ENCODE data around the gene DNAJB5. TPM values are rescaled to one million over a fixed set of nuclear protein-coding genes. Genes with fewer than 3 reads are reported as not detected.

The DNAJB5 gene
- total RNA-seq, 1 experiment from 2014 or later = 2.7 TPM

DNA sequence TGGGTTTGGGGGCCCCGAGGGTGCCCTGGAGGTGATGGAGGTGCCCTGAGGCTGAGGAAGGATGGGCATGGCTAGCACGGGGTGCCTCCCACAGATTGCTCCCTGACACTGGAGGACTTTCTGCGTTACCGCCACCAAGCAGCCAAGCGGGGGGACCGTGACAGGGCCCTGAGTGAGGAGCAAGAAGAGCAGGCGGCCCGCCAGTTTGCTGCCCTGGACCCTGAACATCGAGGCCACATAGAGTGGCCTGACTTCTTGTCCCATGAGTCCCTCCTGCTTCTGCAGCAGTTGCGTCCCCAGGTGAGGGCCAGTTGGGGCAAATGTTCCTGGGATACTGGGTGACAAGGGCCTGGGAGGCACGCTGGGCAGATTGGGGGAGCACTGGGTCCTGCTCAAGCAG lies 13.1 kb upstream of the DNAJB5 start:
- Histone ChIP-seq H3K4me1 (ENCODE audit: low read length) (no peaks in the 10 kb centered on the region), H3K27me3 (ENCODE audit: low read length) (no peaks in the 10 kb centered on the region), H4K20me1 (ENCODE audit: insufficient read depth, low read depth, low read length) (no peaks in the 10 kb centered on the region), H2AFZ (ENCODE audit: low read length) (no peak overlapping the region), H3K36me3 (ENCODE audit: insufficient read depth, low read length) (no peaks in the 10 kb centered on the region), H3K79me2 (ENCODE audit: low read length) (no peaks in the 10 kb centered on the region), H3K4me2 (ENCODE audit: low read depth, low read length, poor library complexity, severe bottlenecking) (no peak overlapping the region), H3K9me3 (ENCODE audit: low read length) (no peaks in the 10 kb centered on the region), H3K27ac (ENCODE audit: low read length) (no peak overlapping the region), H3K9me2 (replicated peaks; ENCODE audit: insufficient read depth, low read length) (no peaks in the 10 kb centered on the region), H3K4me3 (ENCODE audit: low read length) (no peak overlapping the region), H3K9ac (ENCODE audit: low read length) (no peak overlapping the region)
- no peak for DNase-seq

DNA sequence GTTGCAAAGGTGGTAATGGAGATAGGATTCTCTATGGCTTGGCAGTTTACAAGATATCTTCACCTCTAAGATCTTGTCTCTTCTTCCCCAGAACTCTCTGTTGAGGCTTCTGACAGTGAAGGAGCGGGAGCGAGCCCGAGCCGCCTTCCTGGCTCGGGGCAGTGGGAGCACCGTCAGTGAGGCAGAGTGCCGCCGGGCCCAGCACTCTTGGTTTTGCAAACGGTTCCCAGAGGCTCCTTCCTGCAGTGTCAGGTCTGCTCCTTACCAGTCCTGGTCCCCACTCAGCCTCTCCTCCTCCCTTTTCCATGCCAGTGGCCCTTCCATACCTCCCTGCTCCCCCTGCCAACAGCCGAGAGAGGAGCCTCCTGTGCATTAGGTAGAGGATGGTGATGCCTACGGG lies 12.6 kb upstream of the DNAJB5 start:
- Histone ChIP-seq H3K36me3 (ENCODE audit: insufficient read depth, low read length) (no peaks in the 10 kb centered on the region), H2AFZ (ENCODE audit: low read length) (no peak overlapping the region), H3K27ac (ENCODE audit: low read length) (no peak overlapping the region), H3K9me3 (ENCODE audit: low read length) (no peaks in the 10 kb centered on the region), H3K9me2 (replicated peaks; ENCODE audit: insufficient read depth, low read length) (no peaks in the 10 kb centered on the region), H3K4me2 (ENCODE audit: low read depth, low read length, poor library complexity, severe bottlenecking) (no peak overlapping the region), H4K20me1 (ENCODE audit: insufficient read depth, low read depth, low read length) (no peaks in the 10 kb centered on the region), H3K27me3 (ENCODE audit: low read length) (no peaks in the 10 kb centered on the region), H3K9ac (ENCODE audit: low read length) (no peak overlapping the region), H3K4me3 (ENCODE audit: low read length) (no peak overlapping the region), H3K79me2 (ENCODE audit: low read length) (no peaks in the 10 kb centered on the region), H3K4me1 (ENCODE audit: low read length) (no peaks in the 10 kb centered on the region)
- no peak for DNase-seq

DNA sequence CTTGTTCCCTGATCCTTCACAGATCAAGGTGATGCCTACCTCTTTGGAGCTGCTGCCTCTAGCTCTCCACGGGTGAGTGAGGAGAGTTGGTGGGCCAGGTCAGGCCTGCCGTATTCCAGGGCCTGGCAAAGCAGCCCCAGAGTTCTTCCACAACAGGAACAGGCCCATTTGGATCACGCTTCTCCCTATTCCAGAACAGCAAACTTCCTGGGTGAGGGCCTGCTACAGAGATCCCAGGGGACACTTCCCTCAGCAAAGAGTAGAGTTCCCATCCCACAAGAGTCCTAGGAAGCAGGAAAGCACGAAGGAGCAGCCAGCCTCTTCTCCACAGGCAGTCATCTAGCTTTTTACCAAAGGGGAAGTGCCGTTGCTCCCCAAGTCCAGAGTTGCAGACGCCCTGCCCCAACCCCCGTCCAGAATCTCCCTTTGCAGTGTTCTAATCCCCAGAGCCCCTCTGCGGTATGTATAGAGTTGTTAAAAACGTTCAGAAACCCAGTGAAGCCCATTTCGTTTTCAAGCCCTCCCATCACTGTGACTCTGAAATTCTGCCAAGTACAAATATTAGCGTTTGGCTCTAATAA lies 9.3 kb upstream of the DNAJB5 start:
- no peaks in the 10 kb centered on the region for H3K27me3 ChIP-seq (ENCODE audit: low read length)
- H3K36me3 ChIP-seq (ENCODE audit: insufficient read depth, low read length) = no peaks in the 10 kb centered on the region
- no peaks in the 10 kb centered on the region for H3K9me3 ChIP-seq (ENCODE audit: low read length)
- DNase-seq = no peak
- H3K9ac ChIP-seq (ENCODE audit: low read length) = no peak overlapping the region
- no peak overlapping the region for H3K4me3 ChIP-seq (ENCODE audit: low read length)
- no peaks in the 10 kb centered on the region for H3K9me2 ChIP-seq (replicated peaks; ENCODE audit: insufficient read depth, low read length)
- H3K27ac ChIP-seq (ENCODE audit: low read length) = no peak overlapping the region
- H3K79me2 ChIP-seq (ENCODE audit: low read length) = no peaks in the 10 kb centered on the region
- no peaks in the 10 kb centered on the region for H4K20me1 ChIP-seq (ENCODE audit: insufficient read depth, low read depth, low read length)
- H3K4me1 ChIP-seq (ENCODE audit: low read length) = peaks cover 11% of the 10 kb centered on the region
- no peak overlapping the region for H2AFZ ChIP-seq (ENCODE audit: low read length)
- H3K4me2 ChIP-seq (ENCODE audit: low read depth, low read length, poor library complexity, severe bottlenecking) = no peak overlapping the region

DNA sequence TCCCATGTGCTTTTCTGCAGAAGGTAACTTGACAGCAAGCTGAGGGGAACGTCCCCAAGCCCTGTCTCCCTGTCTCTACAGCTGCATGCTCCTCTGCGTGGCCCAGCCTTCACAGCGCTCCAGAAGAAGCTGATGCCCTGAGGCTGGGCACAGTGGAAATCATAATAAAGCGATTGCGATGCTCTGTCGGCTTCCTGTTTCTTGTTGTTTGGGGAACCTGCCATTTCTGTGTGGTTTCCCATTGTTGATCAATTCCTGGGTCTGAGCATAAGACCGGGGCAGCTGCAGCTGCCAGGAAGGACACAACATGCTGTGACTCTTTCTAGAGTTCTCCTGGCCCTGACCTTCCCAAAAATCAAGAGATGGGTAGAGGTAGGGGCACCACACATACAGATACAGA lies 7.2 kb upstream of the DNAJB5 start:
- Histone ChIP-seq H4K20me1 (ENCODE audit: insufficient read depth, low read depth, low read length) (no peaks in the 10 kb centered on the region), H3K4me2 (ENCODE audit: low read depth, low read length, poor library complexity, severe bottlenecking) (no peak overlapping the region), H3K4me1 (ENCODE audit: low read length) (peaks cover 23% of the 10 kb centered on the region), H3K79me2 (ENCODE audit: low read length) (no peaks in the 10 kb centered on the region), H3K9me3 (ENCODE audit: low read length) (no peaks in the 10 kb centered on the region), H3K9ac (ENCODE audit: low read length) (no peak overlapping the region), H3K27ac (ENCODE audit: low read length) (no peak overlapping the region), H2AFZ (ENCODE audit: low read length) (no peak overlapping the region), H3K4me3 (ENCODE audit: low read length) (no peak overlapping the region), H3K9me2 (replicated peaks; ENCODE audit: insufficient read depth, low read length) (no peaks in the 10 kb centered on the region), H3K36me3 (ENCODE audit: insufficient read depth, low read length) (no peaks in the 10 kb centered on the region), H3K27me3 (ENCODE audit: low read length) (no peaks in the 10 kb centered on the region)
- no peak for DNase-seq

GRCh38 chr9:34983209-34983608 lies 6.3 kb upstream of the DNAJB5 start:
- Histone ChIP-seq H3K4me2 (ENCODE audit: low read depth, low read length, poor library complexity, severe bottlenecking) (no peak overlapping the region), H4K20me1 (ENCODE audit: insufficient read depth, low read depth, low read length) (no peaks in the 10 kb centered on the region), H3K4me1 (ENCODE audit: low read length) (peaks cover 27% of the 10 kb centered on the region), H3K9me2 (replicated peaks; ENCODE audit: insufficient read depth, low read length) (no peaks in the 10 kb centered on the region), H3K27me3 (ENCODE audit: low read length) (no peaks in the 10 kb centered on the region), H3K9me3 (ENCODE audit: low read length) (no peaks in the 10 kb centered on the region), H3K79me2 (ENCODE audit: low read length) (no peaks in the 10 kb centered on the region), H3K9ac (ENCODE audit: low read length) (no peak overlapping the region), H2AFZ (ENCODE audit: low read length) (no peak overlapping the region), H3K27ac (ENCODE audit: low read length) (no peak overlapping the region), H3K36me3 (ENCODE audit: insufficient read depth, low read length) (no peaks in the 10 kb centered on the region), H3K4me3 (ENCODE audit: low read length) (no peak overlapping the region)
- peak; percentile 67 for DNase-seq

DNA sequence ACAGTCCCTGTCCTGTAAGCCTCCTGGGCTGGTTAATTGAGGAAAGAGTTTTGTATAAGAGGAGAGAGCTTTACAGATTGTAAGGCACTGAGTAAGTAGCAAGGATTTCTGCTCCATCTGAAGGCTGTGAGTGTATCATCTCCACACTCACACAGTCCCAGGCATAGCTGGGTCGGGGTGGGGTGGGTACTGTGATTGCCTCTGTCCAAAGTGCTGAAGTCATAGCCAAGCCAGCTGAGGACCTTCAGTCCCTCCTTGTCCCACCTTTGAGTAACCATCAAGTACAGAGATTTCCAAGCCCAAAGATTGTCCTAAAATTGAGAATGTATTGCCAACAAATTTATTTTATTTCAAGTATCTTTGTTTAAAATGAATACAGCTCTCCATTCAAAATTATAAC lies 5.5 kb upstream of the DNAJB5 start:
- H2AFZ ChIP-seq (ENCODE audit: low read length) = no peak overlapping the region
- no peaks in the 10 kb centered on the region for H3K9me3 ChIP-seq (ENCODE audit: low read length)
- H3K36me3 ChIP-seq (ENCODE audit: insufficient read depth, low read length) = no peaks in the 10 kb centered on the region
- peaks cover 35% of the 10 kb centered on the region for H3K4me1 ChIP-seq (ENCODE audit: low read length)
- peak; percentile 69 for DNase-seq
- no peak overlapping the region for H3K9ac ChIP-seq (ENCODE audit: low read length)
- no peak overlapping the region for H3K4me2 ChIP-seq (ENCODE audit: low read depth, low read length, poor library complexity, severe bottlenecking)
- no peaks in the 10 kb centered on the region for H3K27me3 ChIP-seq (ENCODE audit: low read length)
- no peaks in the 10 kb centered on the region for H4K20me1 ChIP-seq (ENCODE audit: insufficient read depth, low read depth, low read length)
- H3K4me3 ChIP-seq (ENCODE audit: low read length) = no peak overlapping the region
- H3K27ac ChIP-seq (ENCODE audit: low read length) = no peak overlapping the region
- no peaks in the 10 kb centered on the region for H3K9me2 ChIP-seq (replicated peaks; ENCODE audit: insufficient read depth, low read length)
- no peaks in the 10 kb centered on the region for H3K79me2 ChIP-seq (ENCODE audit: low read length)

DNA sequence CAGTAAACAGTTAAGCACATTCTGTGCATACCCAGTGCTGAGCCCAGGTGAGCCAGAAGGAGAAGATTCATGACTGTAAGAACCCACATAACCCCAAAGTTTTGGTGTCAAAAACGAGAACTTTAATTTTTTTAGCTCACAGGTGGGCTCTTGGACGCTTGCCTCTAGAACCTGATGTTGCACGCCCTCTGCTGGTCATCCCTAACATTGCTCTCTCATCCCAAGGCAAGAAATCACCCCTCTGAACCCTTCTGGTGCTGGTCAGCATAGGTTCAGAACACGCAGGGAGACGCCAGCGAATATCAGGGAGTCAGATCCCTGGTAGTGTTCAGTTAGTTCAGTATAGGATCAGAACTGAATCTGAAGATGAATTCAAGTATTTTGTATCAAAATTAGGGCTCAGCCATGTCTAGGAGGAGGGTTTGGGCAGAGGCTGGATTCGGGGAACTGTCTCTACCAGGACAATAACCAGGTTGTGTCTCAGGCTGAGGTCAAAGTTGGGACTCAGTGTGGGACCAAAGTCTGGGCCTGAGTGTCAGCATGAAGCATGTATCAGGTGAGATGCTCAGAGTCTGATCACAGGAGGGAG lies 4.1 kb upstream of the DNAJB5 start:
- Histone ChIP-seq H3K27ac (ENCODE audit: low read length) (no peak overlapping the region), H3K36me3 (ENCODE audit: insufficient read depth, low read length) (no peaks in the 10 kb centered on the region), H3K27me3 (ENCODE audit: low read length) (no peaks in the 10 kb centered on the region), H3K4me2 (ENCODE audit: low read depth, low read length, poor library complexity, severe bottlenecking) (no peak overlapping the region), H3K9me2 (replicated peaks; ENCODE audit: insufficient read depth, low read length) (no peaks in the 10 kb centered on the region), H3K79me2 (ENCODE audit: low read length) (no peaks in the 10 kb centered on the region), H3K9ac (ENCODE audit: low read length) (no peak overlapping the region), H3K4me3 (ENCODE audit: low read length) (no peak overlapping the region), H3K9me3 (ENCODE audit: low read length) (no peaks in the 10 kb centered on the region), H4K20me1 (ENCODE audit: insufficient read depth, low read depth, low read length) (no peaks in the 10 kb centered on the region), H3K4me1 (ENCODE audit: low read length) (peaks cover 40% of the 10 kb centered on the region), H2AFZ (ENCODE audit: low read length) (no peak overlapping the region)
- DNase-seq = peak; percentile 88

DNA sequence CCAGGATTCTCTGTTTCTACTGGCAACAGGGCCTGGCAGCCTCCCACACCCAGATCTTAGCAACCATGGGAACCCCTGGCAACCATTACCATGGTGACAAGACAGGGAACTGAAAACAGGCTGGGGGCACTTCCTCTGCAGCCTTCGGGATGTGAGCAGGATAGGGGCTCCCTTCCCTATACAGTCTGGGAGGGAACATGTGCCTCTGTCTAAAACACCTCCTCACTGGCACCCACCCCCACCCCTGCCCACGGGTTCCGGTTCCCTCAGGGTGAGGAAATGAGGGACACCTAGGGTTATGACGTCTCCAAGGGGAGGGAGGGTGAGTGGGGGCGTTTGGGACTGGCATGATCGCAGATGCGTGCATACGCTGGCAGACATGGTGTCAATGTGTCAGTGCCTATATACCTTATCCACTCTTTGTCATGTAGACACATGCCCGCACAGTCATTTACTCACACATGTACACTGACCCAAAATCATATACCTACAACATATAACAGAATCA lies 3.0 kb upstream of the DNAJB5 start:
- DNase-seq = peak; percentile 70
- H3K4me3 ChIP-seq (ENCODE audit: low read length) = no peak overlapping the region
- no peak overlapping the region for H3K27ac ChIP-seq (ENCODE audit: low read length)
- H4K20me1 ChIP-seq (ENCODE audit: insufficient read depth, low read depth, low read length) = peaks cover 5% of the 10 kb centered on the region; the same call in 1 of the 2 replicates
- H3K4me1 ChIP-seq (ENCODE audit: low read length) = peaks cover 49% of the 10 kb centered on the region
- no peaks in the 10 kb centered on the region for H3K9me2 ChIP-seq (replicated peaks; ENCODE audit: insufficient read depth, low read length)
- no peak overlapping the region for H2AFZ ChIP-seq (ENCODE audit: low read length)
- no peaks in the 10 kb centered on the region for H3K36me3 ChIP-seq (ENCODE audit: insufficient read depth, low read length)
- no peaks in the 10 kb centered on the region for H3K27me3 ChIP-seq (ENCODE audit: low read length)
- no peak overlapping the region for H3K4me2 ChIP-seq (ENCODE audit: low read depth, low read length, poor library complexity, severe bottlenecking)
- no peaks in the 10 kb centered on the region for H3K79me2 ChIP-seq (ENCODE audit: low read length)
- H3K9me3 ChIP-seq (ENCODE audit: low read length) = no peaks in the 10 kb centered on the region
- no peak overlapping the region for H3K9ac ChIP-seq (ENCODE audit: low read length)

Measured in Karpas-422 (cell line).